ENCODE data around the gene UNCX. TPM values are rescaled to one million over a fixed set of nuclear protein-coding genes. Genes with fewer than 3 reads are reported as not detected.
"Not testable (repeated sequence)": the region's sequence is repeated elsewhere in the genome, so short reads cannot be mapped to it uniquely, and the experiment has no call there.

Gene UNCX
- polyA plus RNA-seq (ENCODE audit: insufficient read length in 3 of 3), result 10 to 100 TPM in 2 of 3 donors, 1 to 10 TPM in 1; 7.5 to 15.0 (median 13.5) TPM
- long read RNA-seq, donor 1, transcript UNCX-201 (3 exons, 2,048 nt), result major isoform, 12 of 12 reads
- long read RNA-seq, donor 1, partial matches to known transcripts, result 0 of 12 reads
- long read RNA-seq, donor 1, other reads (novel, unspliced or antisense), result 0 of 12 reads
- long read RNA-seq, donor 2, transcript UNCX-201 (3 exons, 2,048 nt), result major isoform, 14 of 14 reads
- long read RNA-seq, donor 2, partial matches to known transcripts, result 0 of 14 reads
- long read RNA-seq, donor 2, other reads (novel, unspliced or antisense), result 0 of 14 reads
- long read RNA-seq, donor 3, transcript UNCX-201 (3 exons, 2,048 nt), result major isoform, 9 of 9 reads
- long read RNA-seq, donor 3, partial matches to known transcripts, result 0 of 9 reads
- long read RNA-seq, donor 3, other reads (novel, unspliced or antisense), result 0 of 9 reads
- long read RNA-seq, donor 4, transcript UNCX-201 (3 exons, 2,048 nt), result major isoform, 7 of 7 reads
- long read RNA-seq, donor 4, partial matches to known transcripts, result 0 of 7 reads
- long read RNA-seq, donor 4, other reads (novel, unspliced or antisense), result 0 of 7 reads
- long read RNA-seq, donor 5, transcript UNCX-201 (3 exons, 2,048 nt), result major isoform, 9 of 9 reads
- long read RNA-seq, donor 5, partial matches to known transcripts, result 0 of 9 reads
- long read RNA-seq, donor 5, other reads (novel, unspliced or antisense), result 0 of 9 reads
- long read RNA-seq, donor 6, transcript UNCX-201 (3 exons, 2,048 nt), result major isoform, 9 of 9 reads
- long read RNA-seq, donor 6, partial matches to known transcripts, result 0 of 9 reads
- long read RNA-seq, donor 6, other reads (novel, unspliced or antisense), result 0 of 9 reads
- long read RNA-seq, donor 7, transcript UNCX-201 (3 exons, 2,048 nt), result major isoform, 15 of 15 reads
- long read RNA-seq, donor 7, partial matches to known transcripts, result 0 of 15 reads
- long read RNA-seq, donor 7, other reads (novel, unspliced or antisense), result 0 of 15 reads
- long read RNA-seq, donor 8, partial matches to known transcripts, result 0 of 1 reads
- long read RNA-seq, donor 8, other reads (novel, unspliced or antisense), result 0 of 1 reads
- long read RNA-seq, donor 9, transcript UNCX-201 (3 exons, 2,048 nt), result major isoform, 11 of 11 reads
- long read RNA-seq, donor 9, partial matches to known transcripts, result 0 of 11 reads
- long read RNA-seq, donor 9, other reads (novel, unspliced or antisense), result 0 of 11 reads
- long read RNA-seq, donor 10, transcript UNCX-201 (3 exons, 2,048 nt), result major isoform, 9 of 9 reads
- long read RNA-seq, donor 10, partial matches to known transcripts, result 0 of 9 reads
- long read RNA-seq, donor 10, other reads (novel, unspliced or antisense), result 0 of 9 reads
- long read RNA-seq, donor 11, transcript UNCX-201 (3 exons, 2,048 nt), result major isoform, 7 of 15 reads
- long read RNA-seq, donor 11, partial matches to known transcripts, result 8 of 15 reads
- long read RNA-seq, donor 11, other reads (novel, unspliced or antisense), result 0 of 15 reads
- long read RNA-seq, donor 12, transcript UNCX-201 (3 exons, 2,048 nt), result major isoform, 18 of 18 reads
- long read RNA-seq, donor 12, partial matches to known transcripts, result 0 of 18 reads
- long read RNA-seq, donor 12, other reads (novel, unspliced or antisense), result 0 of 18 reads
- long read RNA-seq, donor 13, transcript UNCX-201 (3 exons, 2,048 nt), result major isoform, 9 of 9 reads
- long read RNA-seq, donor 13, partial matches to known transcripts, result 0 of 9 reads
- long read RNA-seq, donor 13, other reads (novel, unspliced or antisense), result 0 of 9 reads
- long read RNA-seq, donor 14, transcript UNCX-201 (3 exons, 2,048 nt), result major isoform, 13 of 13 reads
- long read RNA-seq, donor 14, partial matches to known transcripts, result 0 of 13 reads
- long read RNA-seq, donor 14, other reads (novel, unspliced or antisense), result 0 of 13 reads
- long read RNA-seq, donor 15, transcript UNCX-201 (3 exons, 2,048 nt), result major isoform, 6 of 6 reads
- long read RNA-seq, donor 15, partial matches to known transcripts, result 0 of 6 reads
- long read RNA-seq, donor 15, other reads (novel, unspliced or antisense), result 0 of 6 reads
- long read RNA-seq, donor 16, transcript UNCX-201 (3 exons, 2,048 nt), result major isoform, 5 of 5 reads
- long read RNA-seq, donor 16, partial matches to known transcripts, result 0 of 5 reads
- long read RNA-seq, donor 16, other reads (novel, unspliced or antisense), result 0 of 5 reads

DNA sequence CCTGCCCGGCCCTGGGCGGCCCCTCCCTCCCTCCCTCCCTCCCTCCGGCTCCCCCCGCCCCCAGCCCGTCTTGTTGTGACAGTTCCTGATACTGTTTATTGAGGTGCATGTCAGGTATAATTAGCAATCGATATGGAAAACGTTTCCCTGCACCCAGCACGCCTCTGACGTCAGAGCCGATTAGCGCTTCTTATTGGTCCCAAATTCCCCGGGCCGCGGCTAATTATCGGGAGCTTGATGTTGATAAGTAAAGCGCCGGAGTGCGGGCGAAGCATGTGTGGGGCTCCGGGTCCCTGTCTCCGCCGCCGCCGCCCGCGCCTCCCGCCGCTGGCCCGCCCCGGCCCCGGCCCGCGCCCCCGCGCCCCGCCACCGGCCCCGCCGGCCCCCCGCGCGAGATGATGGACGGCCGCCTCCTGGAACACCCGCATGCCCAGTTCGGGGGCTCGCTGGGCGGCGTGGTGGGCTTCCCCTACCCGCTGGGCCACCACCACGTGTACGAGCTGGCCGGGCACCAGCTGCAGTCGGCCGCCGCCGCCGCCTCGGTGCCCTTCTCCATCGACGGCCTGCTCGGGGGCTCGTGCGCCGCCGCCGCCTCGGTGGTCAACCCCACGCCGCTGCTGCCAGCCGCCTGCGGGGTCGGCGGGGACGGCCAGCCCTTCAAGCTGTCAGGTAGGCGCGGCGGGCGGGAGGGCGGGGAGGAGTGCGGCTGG lies at the start of gene UNCX:
Gene UNCX, plus strand, starts transcription at position 250 of the 710 bp plus-strand sequence. Its CDS starts 146 bp downstream, at position 396.
- no peak for DNase-seq

DNA sequence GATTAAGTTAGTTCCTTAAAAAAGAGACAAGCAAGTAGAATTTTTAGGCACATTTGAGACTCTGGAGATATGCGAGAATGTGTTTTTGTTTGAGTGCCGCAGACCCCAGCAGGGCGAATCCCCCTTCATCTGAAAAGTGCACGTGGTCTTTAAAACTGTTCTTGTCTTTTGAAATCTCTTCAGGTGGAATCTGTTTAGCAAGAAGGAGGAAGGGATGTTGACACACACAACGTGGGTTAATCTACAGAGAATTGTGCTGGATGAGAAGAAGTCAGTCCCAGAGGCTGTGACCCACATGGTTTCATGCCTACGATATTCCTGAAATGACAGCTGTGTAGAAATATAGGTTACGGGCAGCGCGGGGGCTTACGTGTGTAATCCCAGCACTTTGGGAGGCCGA lies 45.5 kb upstream of the UNCX start:
- DNase-seq, result no peak

- DNase-seq, result no peak
Measured at GRCh38 chr7:1188720-1189294, 43.9 kb upstream of the UNCX start.

DNA sequence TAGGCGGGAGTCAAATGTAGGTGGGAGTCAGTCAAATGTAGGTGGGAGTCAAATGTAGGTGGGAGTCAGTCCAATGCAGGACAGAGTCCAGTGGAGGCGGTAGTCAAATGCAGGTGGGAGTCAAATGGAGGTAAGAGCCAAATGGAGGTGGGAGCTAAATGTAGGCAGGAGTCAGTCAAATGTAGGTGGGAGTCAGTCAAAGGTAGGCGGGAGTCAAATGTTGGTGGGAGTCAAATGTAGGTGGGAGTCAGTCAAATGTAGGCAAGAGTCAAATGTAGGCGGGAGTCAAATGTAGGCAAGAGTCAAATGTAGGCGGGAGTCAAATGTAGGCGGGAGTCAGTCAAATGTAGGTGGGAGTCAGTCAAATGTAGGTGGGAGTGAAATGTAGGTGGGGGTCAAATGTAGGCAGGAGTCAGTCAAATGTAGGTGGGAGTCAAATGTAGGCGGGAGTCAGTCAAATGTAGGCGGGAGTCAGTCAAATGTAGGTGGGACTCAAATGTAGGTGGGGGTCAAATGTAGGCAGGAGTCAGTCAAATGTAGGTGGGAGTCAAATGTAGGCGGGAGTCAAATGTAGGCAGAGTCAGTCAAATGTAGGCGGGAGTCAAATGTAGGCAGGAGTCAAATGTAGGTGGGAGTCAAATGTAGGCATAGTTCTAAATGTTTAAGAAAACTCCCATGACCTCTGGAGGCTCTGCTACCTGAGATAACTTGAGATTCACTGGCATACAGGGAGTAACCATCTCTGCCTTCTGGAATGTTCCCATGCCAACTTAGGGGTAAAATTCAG lies 42.5 kb upstream of the UNCX start:
- no peak for DNase-seq

GRCh38 chr7:1192171-1192676 lies 40.4 kb upstream of the UNCX start:
- DNase-seq, result peak; percentile 52

DNA sequence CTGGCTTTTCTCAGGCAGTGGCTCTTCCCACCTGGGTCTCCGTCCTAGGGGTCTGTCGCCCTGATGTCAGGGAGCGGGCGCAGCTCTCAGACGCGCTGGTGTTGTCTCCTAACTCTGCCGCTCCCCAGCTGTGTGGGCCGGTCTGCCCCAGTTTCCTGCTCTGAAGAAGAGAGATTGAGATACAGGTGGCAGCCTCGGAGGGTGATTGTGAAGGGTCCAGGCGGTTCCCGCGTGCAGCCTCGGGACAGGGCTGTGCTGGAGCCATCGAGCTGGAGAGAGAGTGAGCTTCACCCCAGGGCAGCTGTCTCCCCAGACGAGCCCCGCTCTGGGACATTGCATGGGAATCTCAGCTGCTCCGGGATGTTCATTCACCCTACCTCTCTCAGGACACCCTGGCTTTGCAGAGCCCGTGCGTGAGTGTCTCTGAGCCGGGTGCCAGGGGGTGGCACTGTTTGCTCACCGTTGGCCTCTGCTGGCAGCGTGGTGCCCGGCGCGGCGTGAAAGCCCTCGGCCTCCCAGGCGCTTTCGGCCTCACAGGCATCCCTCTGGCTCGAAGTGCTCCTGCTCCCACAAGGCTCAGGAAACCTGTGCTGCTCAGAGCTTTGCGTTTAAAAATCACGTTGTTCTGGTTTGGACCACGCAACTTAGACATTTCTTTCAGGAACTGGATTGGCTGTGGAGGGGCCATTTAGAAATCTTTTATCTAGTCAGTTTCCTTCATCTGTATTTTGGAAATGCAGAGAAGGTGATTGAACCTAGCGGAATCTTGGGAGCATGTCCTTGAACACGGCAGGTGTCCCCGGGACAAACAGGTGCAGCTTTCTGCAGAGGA lies 38.9 kb upstream of the UNCX start:
- DNase-seq, result peak; percentile 63

- DNase-seq, result not testable (repeated sequence)
Measured at GRCh38 chr7:1196441-1196840, 36.2 kb upstream of the UNCX start.

- DNase-seq, result no peak
Measured at GRCh38 chr7:1196950-1197349, 35.7 kb upstream of the UNCX start.

- DNase-seq, result no peak
Measured at GRCh38 chr7:1197997-1198625, 34.6 kb upstream of the UNCX start.

- DNase-seq, result no peak
Measured at GRCh38 chr7:1200045-1200444, 32.6 kb upstream of the UNCX start.

DNA sequence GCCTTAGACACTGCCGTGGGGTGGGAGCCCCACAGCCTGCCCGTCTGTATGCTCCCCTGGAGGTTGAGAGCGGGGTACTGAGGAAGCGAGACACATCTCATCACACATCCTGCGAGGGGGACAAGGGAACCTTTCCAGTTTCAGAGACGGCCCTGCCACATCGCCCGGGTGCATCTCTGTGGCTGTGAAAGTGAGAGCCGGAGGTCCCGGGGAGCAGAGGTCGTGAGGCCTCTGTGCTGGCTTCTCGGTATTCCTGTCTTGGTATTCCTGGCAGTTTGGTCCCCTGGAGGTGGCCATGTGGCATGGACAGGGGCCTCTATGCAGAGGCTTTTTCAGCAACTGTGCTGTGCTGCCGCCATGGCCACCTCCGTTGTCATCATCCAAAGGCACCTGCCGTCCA lies 30.8 kb upstream of the UNCX start:
- no peak for DNase-seq

DNA sequence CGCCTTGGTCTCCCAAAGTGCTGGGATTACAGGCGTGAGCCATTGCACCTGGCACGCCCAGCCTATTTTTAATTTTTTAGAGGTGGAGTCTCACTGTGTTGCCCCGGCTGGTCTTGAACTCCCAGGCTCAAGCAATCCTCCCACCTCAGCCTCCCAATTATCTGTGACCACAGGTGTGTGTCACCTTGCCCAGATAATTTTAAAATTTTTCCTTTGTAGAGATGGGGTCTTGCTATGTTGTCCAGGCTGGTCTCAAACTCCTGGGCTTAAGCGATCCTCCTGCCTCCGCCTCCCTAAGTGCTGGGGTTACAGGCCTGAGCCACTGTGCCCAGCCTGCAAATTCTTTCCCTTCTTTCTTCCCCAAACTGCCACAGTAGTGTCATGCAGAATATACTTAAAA lies 29.8 kb upstream of the UNCX start:
- not testable (repeated sequence) for DNase-seq

GRCh38 chr7:1204460-1205140 lies 28.1 kb upstream of the UNCX start:
- no peak for DNase-seq

DNA sequence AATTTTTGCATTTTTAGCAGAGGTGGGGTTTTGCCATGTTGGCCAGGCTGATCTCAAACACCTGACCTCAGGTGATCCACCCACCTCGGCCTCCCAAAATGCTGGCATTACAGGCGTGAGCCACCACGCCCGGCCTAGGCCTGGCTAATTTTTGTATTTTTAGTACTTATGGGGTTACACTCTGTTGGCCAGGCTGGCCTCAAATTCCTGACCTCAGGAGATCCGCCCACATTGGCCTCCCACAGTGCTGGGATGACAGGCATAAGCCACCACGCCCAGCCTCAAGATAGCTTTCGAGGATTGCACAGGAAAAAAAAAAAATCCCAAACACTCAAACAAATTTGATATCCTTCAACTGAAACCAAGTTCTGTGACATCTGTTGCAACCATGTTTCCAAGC lies 26.9 kb upstream of the UNCX start:
- DNase-seq, result not testable (repeated sequence)

- no peak for DNase-seq
Measured at GRCh38 chr7:1209097-1209496, 23.6 kb upstream of the UNCX start.
